ENCODE data around the gene ANKS6. TPM values are rescaled to one million over a fixed set of nuclear protein-coding genes. Genes with fewer than 3 reads are reported as not detected.

ANKS6 gene
- total RNA-seq, 4 donors from 2014 or later: 11.0 to 21.7 (median 15.3) TPM

GRCh38 chr9:98798254-98798653, 1.9 kb upstream of the ANKS6 start:
- no peaks in the 10 kb centered on the region for H3K36me3 ChIP-seq
- TF ChIP-seq CTCF (IDR thresholded peaks at IDR 0.05) (no peak), POLR2A (IDR thresholded peaks at IDR 0.05) (no peak)

GRCh38 chr9:98797491-98797890, 1.1 kb upstream of the ANKS6 start:
- intact Hi-C loops (cut with DNase I): loop anchor here (10.0 kb wide), 1 partner anchor 483 kb away; no protein-coding TSS in a partner anchor
- Histone ChIP-seq H3K9me3 (no peaks in the 10 kb centered on the region), H3K36me3 (no peaks in the 10 kb centered on the region), H3K27me3 (no peaks in the 10 kb centered on the region), H3K27ac (no peak overlapping the region), H3K4me1 (peaks cover 7 to 60% (median 22%) of the 10 kb centered on the region in 3 donors), H3K4me3 (no peak overlapping the region)
- no peak for DNase-seq
- WGBS, 2 donors: 80% methylated on average over 4 of the region's 4 CpGs
- TF ChIP-seq POLR2A (IDR thresholded peaks at IDR 0.05) (no peak), CTCF (IDR thresholded peaks at IDR 0.05) (no peak)

More at GRCh38 chr9:98798254-98798653, 1.9 kb upstream of the ANKS6 start:
- H3K27ac ChIP-seq: no peak overlapping the region
- no peaks in the 10 kb centered on the region for H3K27me3 ChIP-seq
- DNase-seq: no peak
- H3K9me3 ChIP-seq: no peaks in the 10 kb centered on the region
- WGBS, 2 donors: 83 to 85% methylated on average over 3 of the region's 3 CpGs
- intact Hi-C loops (cut with DNase I): loop anchor here (10.0 kb wide), 1 partner anchor 483 kb away; no protein-coding TSS in a partner anchor
- H3K4me1 ChIP-seq: peaks cover 7 to 63% (median 22%) of the 10 kb centered on the region in 3 donors
- H3K4me3 ChIP-seq: no peak overlapping the region

GRCh38 chr9:98795970-98796363, 388 bp downstream of the ANKS6 start:
- H3K9me3 ChIP-seq: no peaks in the 10 kb centered on the region
- peak overlapping the region; percentile 24 to 89 (median 83) for H3K27ac ChIP-seq
- H3K4me1 ChIP-seq: peaks cover 7 to 55% (median 24%) of the 10 kb centered on the region in 3 donors
- 0 to 1% methylated on average over 4 to 23 of the region's 48 CpGs for WGBS, 2 donors
- no peak for DNase-seq
- intact Hi-C loops (cut with DNase I): loop anchor here (10.0 kb wide), 1 partner anchor 481 kb away; no protein-coding TSS in a partner anchor
- H3K4me3 ChIP-seq: peak overlapping the region; percentile 58 to 89 (median 74)
- H3K27me3 ChIP-seq: no peaks in the 10 kb centered on the region
- H3K36me3 ChIP-seq: no peaks in the 10 kb centered on the region
- no peak for TF ChIP-seq POLR2A (IDR thresholded peaks at IDR 0.05)
- no peak for TF ChIP-seq CTCF (IDR thresholded peaks at IDR 0.05)

- no peaks in the 10 kb centered on the region for H3K9me3 ChIP-seq
- intact Hi-C loops (cut with DNase I): loop anchor here (10.0 kb wide), 1 partner anchor 481 kb away; no protein-coding TSS in a partner anchor
- peaks cover 12 to 57% (median 27%) of the 10 kb centered on the region in 3 donors for H3K4me1 ChIP-seq
- no peak for DNase-seq
- peak overlapping the region; percentile 58 to 89 (median 74) for H3K4me3 ChIP-seq
- peak overlapping the region in 3 of 4 donors; percentile 24 to 86 (median 80) for H3K27ac ChIP-seq
- H3K27me3 ChIP-seq: no peaks in the 10 kb centered on the region
- 51 to 52% methylated on average over 9 to 12 of the region's 12 CpGs for WGBS, 2 donors
- TF ChIP-seq POLR2A (IDR thresholded peaks at IDR 0.05) (no peak), CTCF (IDR thresholded peaks at IDR 0.05) (no peak)
- peaks cover 0 to under 1% (median 0%) of the 10 kb centered on the region in 3 donors for H3K36me3 ChIP-seq
These were observed 930 bp downstream of the ANKS6 start for GRCh38 chr9:98795295-98795955.

GRCh38 chr9:98794802-98795201, 1.6 kb downstream of the ANKS6 start:
- 87 to 90% methylated on average over 3 of the region's 3 CpGs for WGBS, 2 donors
- intact Hi-C loops (cut with DNase I): loop anchor here (10.0 kb wide), 1 partner anchor 480 kb away; no protein-coding TSS in a partner anchor
- Histone ChIP-seq H3K27ac (no peak overlapping the region), H3K9me3 (no peaks in the 10 kb centered on the region), H3K4me3 (peak overlapping the region in 1 of 4 donors; percentile 89), H3K27me3 (no peaks in the 10 kb centered on the region), H3K36me3 (peaks cover 0 to 6% (median 0%) of the 10 kb centered on the region in 3 donors), H3K4me1 (peaks cover 12 to 51% (median 24%) of the 10 kb centered on the region in 3 donors)
- TF ChIP-seq CTCF (IDR thresholded peaks at IDR 0.05): no peak
- no peak for TF ChIP-seq POLR2A (IDR thresholded peaks at IDR 0.05)
- DNase-seq: no peak

All from esophagus squamous epithelium (tissue), 5 donors.